GM12878 (cell line): ENCODE data around the gene RTN3. TPM values are rescaled to one million over a fixed set of nuclear protein-coding genes. Genes with fewer than 3 reads are reported as not detected.
A peak's percentile ranks its signal among the peaks of the same experiment; 100 is the strongest.

Experiments used
- ATAC-seq: fragments of 200-7000 bp; cut with Tn5 transposase; 3 replicates; pipeline ENCODE4 v1.9.1; 2020; ENCODE audit warnings: mild to moderate bottlenecking, moderate library complexity
- BruUV-seq: library from RNA; stranded (reverse); fragments of 400-500 nt; replicated peaks from 2 replicates; lab custom pipeline; 2021; lab: Mats Ljungman, UMichigan
- CTCF ChIA-PET: fragments of 300-600 bp; sonication (Branson Sonifier 250); formaldehyde crosslinking; extraction: SDS; loops from one replicate; lab custom pipeline; 2021; ENCODE audit warnings: inconsistent platforms; lab: Yijun Ruan, JAX
- POLR2A ChIA-PET: fragments of 350-600 bp; formaldehyde crosslinking; extraction: SDS; loops from one replicate; lab custom pipeline; 2021; ENCODE audit warnings: inconsistent platforms; lab: Charles Lee
- RAD21 ChIA-PET: fragments of 300-600 bp; sonication (Branson Sonifier 250); formaldehyde crosslinking; loops from one replicate; lab custom pipeline; 2023; ENCODE audit warnings: antibody characterized with exemption; ENCODE audit not compliant: unreplicated experiment; lab: Charles Lee
- SMC1A ChIA-PET: fragments of 300-600 bp; sonication (Branson Sonifier 250); formaldehyde crosslinking; loops from one replicate; lab custom pipeline; 2023; ENCODE audit not compliant: unreplicated experiment, uncharacterized antibody; lab: Charles Lee
- DNase-seq: peaks from one replicate; pipeline ENCODE4 v3.0.0-alpha.2; 2011; ENCODE audit warnings: low read depth, low spot score
- FAIRE-seq: peaks from 3 replicates; lab custom pipeline; 2011; peaks lifted over from hg19 to GRCh38; lab: Jason Lieb, UNC
- H2AFZ ChIP-seq: 2 replicates; pipeline ENCODE4 v1.6.0; 2011; ENCODE audit warnings: low read depth, low read length, control low read depth; ENCODE audit not compliant: control insufficient read depth
- H3K27ac ChIP-seq: 2 replicates; pipeline ENCODE4 v1.5.1; 2011; ENCODE audit warnings: control low read depth; ENCODE audit not compliant: control insufficient read depth, insufficient read depth
- H3K27me3 ChIP-seq, 2 experiments: replicated peaks in 1 of 2; 2 replicates each; pipeline versions ENCODE4 v1.6.0 to v1.6.1; 2011; ENCODE audit warnings: low read length in 1 of 2; ENCODE audit not compliant: control insufficient read depth in 2 of 2, insufficient read depth in 2 of 2
- H3K36me3 ChIP-seq, 2 experiments: 2 replicates each; pipeline ENCODE4 v1.5.1; 2011; ENCODE audit warnings: low read length in 1 of 2; ENCODE audit not compliant: control insufficient read depth in 2 of 2, insufficient read depth in 2 of 2
- H3K4me1 ChIP-seq: 2 replicates; pipeline ENCODE4 v1.6.1; 2011; ENCODE audit warnings: mild to moderate bottlenecking, low read length, moderate library complexity, mixed read lengths; ENCODE audit not compliant: control insufficient read depth, insufficient read depth
- H3K4me2 ChIP-seq: 2 replicates; pipeline ENCODE4 v1.6.0; 2011; ENCODE audit warnings: control low read depth; ENCODE audit not compliant: control insufficient read depth, insufficient read depth
- H3K4me3 ChIP-seq: fragments of 200-600 bp; sonication (generic); 2 replicates; pipeline ENCODE4 v1.5.1; 2016
- H3K79me2 ChIP-seq: 2 replicates; pipeline ENCODE4 v1.6.0; 2011; ENCODE audit warnings: low read length; ENCODE audit not compliant: control insufficient read depth, insufficient read depth
- H3K9ac ChIP-seq: 2 replicates; pipeline ENCODE4 v1.8.0; 2011; ENCODE audit warnings: low read length, control low read depth, mixed read lengths; ENCODE audit not compliant: control insufficient read depth, insufficient read depth
- H3K9me3 ChIP-seq: replicated peaks from 3 replicates; pipeline ENCODE4 v1.5.1; 2011; ENCODE audit warnings: mild to moderate bottlenecking, low read length; ENCODE audit not compliant: control insufficient read depth, insufficient read depth
- H4K20me1 ChIP-seq: 2 replicates; pipeline ENCODE4 v1.6.0; 2011; ENCODE audit not compliant: control insufficient read depth, insufficient read depth
- E4F1 ChIP-seq: fragments of 450-650 bp; IDR thresholded peaks from 2 replicates; pipeline ENCODE4 v1.6.1; 2018; ENCODE audit warnings: borderline replicate concordance, mild to moderate bottlenecking; ENCODE audit not compliant: partially characterized antibody
- HCFC1 ChIP-seq: fragments of 150-350 bp; IDR thresholded peaks from 2 replicates; pipeline ENCODE4 v1.6.1; 2014; ENCODE audit warnings: low read length
- JUNB ChIP-seq: IDR thresholded peaks from 2 replicates; pipeline ENCODE4 v1.6.1; 2016; ENCODE audit warnings: antibody characterized with exemption, mild to moderate bottlenecking
- KLF5 ChIP-seq: fragments of 450-650 bp; IDR thresholded peaks from 2 replicates; pipeline ENCODE4 v1.6.1; 2014; ENCODE audit warnings: mild to moderate bottlenecking; ENCODE audit not compliant: partially characterized antibody
- NR2C1 ChIP-seq: fragments of 450-650 bp; IDR thresholded peaks from 2 replicates; pipeline ENCODE4 v1.6.1; 2017; ENCODE audit warnings: antibody characterized with exemption, mild to moderate bottlenecking, moderate library complexity
- NR2C2 ChIP-seq: IDR thresholded peaks from 2 replicates; pipeline ENCODE4 v1.6.1; 2011; ENCODE audit warnings: borderline replicate concordance, low read depth; ENCODE audit not compliant: control insufficient read depth, insufficient read length
- RELB ChIP-seq: fragments of 450-650 bp; IDR thresholded peaks from 2 replicates; pipeline ENCODE4 v1.6.1; 2017; ENCODE audit warnings: low read depth, mild to moderate bottlenecking, moderate library complexity
- REST ChIP-seq: IDR thresholded peaks from 2 replicates; pipeline ENCODE4 v1.6.1; 2012; ENCODE audit warnings: mild to moderate bottlenecking, low read depth, low read length
- SP1 ChIP-seq: IDR thresholded peaks from one replicate; pipeline ENCODE4 v1.6.1; 2011; ENCODE audit warnings: low read depth, low read length
- SREBF2 ChIP-seq: IDR thresholded peaks from 2 replicates; pipeline ENCODE4 v1.6.1; 2012; ENCODE audit warnings: mild to moderate bottlenecking, low read length
- TAF1 ChIP-seq: IDR thresholded peaks from 2 replicates; pipeline ENCODE4 v1.6.1; 2011; ENCODE audit warnings: mild to moderate bottlenecking, low read depth, low read length, borderline replicate concordance
- TCF3 ChIP-seq: IDR thresholded peaks from 2 replicates; pipeline ENCODE4 v1.6.1; 2012; ENCODE audit warnings: low read depth, mild to moderate bottlenecking, low read length, borderline replicate concordance; ENCODE audit not compliant: insufficient read depth
- ZNF622 ChIP-seq: fragments of 450-650 bp; IDR thresholded peaks from 2 replicates; pipeline ENCODE4 v1.6.1; 2017; ENCODE audit warnings: mild to moderate bottlenecking, inconsistent platforms
- WGBS: methylation state at CpG from one replicate; pipeline ENCODE4 v1.1.6; 2016; ENCODE audit warnings: low lambda C conversion rate; ENCODE audit not compliant: insufficient replicate concordance, insufficient coverage; ENCODE audit errors: missing lambda C conversion rate; 5-methylcytosine and 5-hydroxymethylcytosine counted together
- in situ Hi-C: fragments of 300-500 bp; cut with MboI; formaldehyde crosslinking; loops from 9 replicates; pipeline ENCODE4 v1.14.3; 2018; ENCODE audit warnings: mixed read lengths
- intact Hi-C: fragments of 100-400 bp; cut with micrococcal nuclease; formaldehyde crosslinking; loops from one replicate; pipeline ENCODE4 v1.14.2; 2022; ENCODE audit not compliant: unreplicated experiment
- polyA plus RNA-seq, 11 experiments: library from polyadenylated mRNA; depleted of rRNA in 4 of 11; unstranded in 6 of 11; stranded (reverse) in 5 of 11; fragments of >200 nt; fragmentation: Nextera tagmentation in 4 of 11; fragmentation: Illumina TruSeq in 1 of 11; extraction: Ambion mirVana in 4 of 11; extraction: Trizol in 1 of 11; gene quantifications; 1 replicate in 1 of 11; 2 replicates in 10 of 11; pipeline versions ENCODE4 v1.2.1 to v1.2.3, GENCODE V29; 2011 to 2016; ENCODE audit warnings: inconsistent platforms in 2 of 11, missing spikeins in 2 of 11, low read depth in 1 of 11
- total RNA-seq, 4 experiments: library from RNA; depleted of rRNA in 3 of 4; stranded (reverse); fragments of >200 nt in 3 of 4; fragmentation: Illumina TruSeq in 1 of 4; extraction: Trizol in 1 of 4; gene quantifications; 2 replicates each; pipeline versions ENCODE4 v1.2.1 to v1.2.3, GENCODE V29; 2013 to 2021

RTN3 gene
- total and polyA plus RNA-seq, 10 of the 15 experiments (the other 5 are each of a cell fraction or from before 2014, with no cell fraction given): 22.9 to 64.2 (median 47.0) TPM

GRCh38 chr11:63682066-63683021 is 1.0 kb downstream of the RTN3 start:
- POLR2A ChIA-PET: interaction anchor here (0.6 to 2.6 kb wide), 9 partner anchors 9 to 559 kb away, joined by 3 to 21 read pairs (median 9); partner anchors contain the start of genes ATL3, FKBP2 and MARK2
- Histone ChIP-seq H2AFZ (peak overlapping the region; percentile 94), H3K9me3 (no peaks in the 10 kb centered on the region), H3K4me2 (peak overlapping the region; percentile 92), H3K9ac (peak overlapping the region; percentile 88), H4K20me1 (no peaks in the 10 kb centered on the region), H3K4me3 (peak overlapping the region; percentile 82), H3K27ac (peak overlapping the region; percentile 76), H3K27me3 (no peaks in the 10 kb centered on the region), H3K79me2 (peaks cover 35% of the 10 kb centered on the region), H3K4me1 (peaks cover 10% of the 10 kb centered on the region), H3K36me3 (no peaks in the 10 kb centered on the region)
- intact Hi-C loops: no loop called here
- TSS peak; percentile 72 for BruUV-seq
- CTCF ChIA-PET: interaction anchor here (0.6 to 3.9 kb wide), 14 partner anchors 8 to 67 kb away, joined by 3 to 31 read pairs (median 4); partner anchors contain the start of gene ATL3
- in situ Hi-C loops: no loop called here
- no peak for FAIRE-seq
- SMC1A ChIA-PET: interaction anchor here (0.6 to 1.7 kb wide), 8 partner anchors 8 to 116 kb away, joined by 3 to 5 read pairs (median 4); no protein-coding TSS in a partner anchor
- peak; percentile 44 for ATAC-seq
- RAD21 ChIA-PET: interaction anchor here (0.8 to 2.7 kb wide), 9 partner anchors 11 to 203 kb away, joined by 3 to 20 read pairs (median 3); partner anchors contain the start of genes ATL3 and ZFTA
- 12% methylated on average over 19 of the region's 19 CpGs for WGBS
- DNase-seq: no peak
- TF ChIP-seq SREBF2: no peak
- no peak for TF ChIP-seq TCF3
- TF ChIP-seq KLF5: no peak
- 0 out of 2 replicates have a peak, but pooled peaks have one; percentile 7 for TF ChIP-seq RELB
- TF ChIP-seq TAF1: no peak
- TF ChIP-seq REST: no peak
- no peak for TF ChIP-seq NR2C2
- TF ChIP-seq HCFC1: no peak
- no peak for TF ChIP-seq SP1
- no peak for TF ChIP-seq ZNF622
- no peak for TF ChIP-seq E4F1
- no peak for TF ChIP-seq JUNB
- TF ChIP-seq NR2C1: no peak
